H1 (cell line): Measurements from ENCODE around the gene OSBPL3. TPM values are rescaled to one million over a fixed set of nuclear protein-coding genes. Genes with fewer than 3 reads are reported as not detected.

Source experiments
- ATF3 ChIP-seq: IDR thresholded peaks from 2 replicates; pipeline ENCODE4 v1.6.1; 2011; ENCODE audit warnings: low read depth, mild to moderate bottlenecking, low read length; ENCODE audit not compliant: insufficient read depth
- CHD7 ChIP-seq: fragments of 300-600 bp; sonication (generic); IDR thresholded peaks from 2 replicates; pipeline ENCODE4 v1.7.1; 2012; ENCODE audit warnings: low read length, moderate library complexity, mild to moderate bottlenecking, inconsistent platforms; ENCODE audit not compliant: insufficient replicate concordance
- CTBP2 ChIP-seq: IDR thresholded peaks from 2 replicates; pipeline ENCODE4 v1.7.0; 2011; ENCODE audit warnings: borderline replicate concordance, mild to moderate bottlenecking, moderate library complexity, mixed read lengths, low read length; ENCODE audit not compliant: insufficient read depth, insufficient read length
- EGR1 ChIP-seq: IDR thresholded peaks from 2 replicates; pipeline ENCODE4 v1.6.1; 2011; ENCODE audit warnings: low read depth, low read length, borderline replicate concordance
- MAFK ChIP-seq: IDR thresholded peaks from 2 replicates; pipeline ENCODE4 v1.6.1; 2012; ENCODE audit warnings: low read depth, mild to moderate bottlenecking, improper control_type of control experiment, low read length
- PHF8 ChIP-seq: fragments of 200-600 bp; sonication (generic); conservative IDR thresholded peaks from 2 replicates; pipeline ENCODE4 v1.7.1; 2012; ENCODE audit warnings: low read depth, mild to moderate bottlenecking, inconsistent platforms, low read length, moderate library complexity
- SP4 ChIP-seq: IDR thresholded peaks from 2 replicates; pipeline ENCODE4 v1.6.1; 2012; ENCODE audit warnings: low read length, inconsistent platforms
- TAF1 ChIP-seq: IDR thresholded peaks from 2 replicates; pipeline ENCODE4 v1.6.1; 2011; ENCODE audit warnings: mild to moderate bottlenecking, low read depth, low read length
- TEAD4 ChIP-seq: IDR thresholded peaks from 2 replicates; pipeline ENCODE4 v1.6.1; 2012; ENCODE audit warnings: low read depth, low read length, inconsistent platforms, mixed read lengths
- ZNF274 ChIP-seq: IDR thresholded peaks from 2 replicates; pipeline ENCODE4 v1.7.0; 2012; ENCODE audit warnings: low read length, borderline replicate concordance; ENCODE audit errors: extremely low read depth
- polyA plus RNA-seq, 7 experiments: library from polyadenylated mRNA; depleted of rRNA in 3 of 7; stranded (reverse) in 5 of 7; unstranded in 2 of 7; fragments of >200 nt in 5 of 7; fragments of 200-250 nt in 2 of 7; gene quantifications; 1 replicate in 5 of 7; 2 replicates in 1 of 7; 4 replicates in 1 of 7; pipeline versions ENCODE4 v1.2.1 to v1.2.3, GENCODE V29; 2011 to 2013; ENCODE audit warnings: missing spikeins in 2 of 7, mixed read lengths in 2 of 7
- total RNA-seq: library from RNA; stranded (reverse); fragmentation: NEBNext Ultra II Directional; extraction: Animal tissue kit (Norgen Biotek cat#: 25700); gene quantifications from 2 replicates; pipeline ENCODE4 v1.2.1, GENCODE V29; 2021

The OSBPL3 gene
- total and polyA plus RNA-seq, 2 of the 8 experiments (the other 6 are each of a cell fraction or from before 2014, with no cell fraction given) = 2.8 to 13.9 TPM

DNA sequence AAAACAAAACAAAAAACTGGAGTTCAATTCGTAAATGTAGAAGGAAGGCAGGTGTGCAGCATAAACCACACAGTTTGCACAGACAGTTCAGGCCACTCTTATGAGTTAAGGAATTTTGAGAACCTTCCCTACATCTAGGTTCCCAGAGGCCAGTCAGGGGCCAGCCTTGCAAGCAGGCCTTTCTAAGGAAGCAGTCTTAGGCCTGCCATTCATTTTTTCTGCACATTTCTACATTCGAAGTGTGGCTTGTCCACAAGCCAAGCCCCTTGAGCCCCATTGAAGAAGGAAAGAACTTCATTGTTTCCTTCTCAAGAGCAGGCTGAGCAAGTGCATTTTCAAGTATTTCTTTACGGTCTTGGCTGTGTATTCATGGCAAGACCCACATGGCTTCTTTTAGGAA lies 11.4 kb upstream of the OSBPL3 start (continued):
- TF ChIP-seq TAF1 (no peak), SP4 (no peak), CHD7 (no peak), MAFK (no peak), PHF8 (no peak), TEAD4 (no peak), CTBP2 (no peak), EGR1 (no peak), ZNF274 (no peak), ATF3 (no peak)
